Measurements from ENCODE around the gene IL21R. TPM values are rescaled to one million over a fixed set of nuclear protein-coding genes. Genes with fewer than 3 reads are reported as not detected.
"Not testable (repeated sequence)": the region's sequence is repeated elsewhere in the genome, so short reads cannot be mapped to it uniquely, and the experiment has no call there.

Gene IL21R
- total RNA-seq, 1 donor from 2014 or later, result 167 TPM

DNA sequence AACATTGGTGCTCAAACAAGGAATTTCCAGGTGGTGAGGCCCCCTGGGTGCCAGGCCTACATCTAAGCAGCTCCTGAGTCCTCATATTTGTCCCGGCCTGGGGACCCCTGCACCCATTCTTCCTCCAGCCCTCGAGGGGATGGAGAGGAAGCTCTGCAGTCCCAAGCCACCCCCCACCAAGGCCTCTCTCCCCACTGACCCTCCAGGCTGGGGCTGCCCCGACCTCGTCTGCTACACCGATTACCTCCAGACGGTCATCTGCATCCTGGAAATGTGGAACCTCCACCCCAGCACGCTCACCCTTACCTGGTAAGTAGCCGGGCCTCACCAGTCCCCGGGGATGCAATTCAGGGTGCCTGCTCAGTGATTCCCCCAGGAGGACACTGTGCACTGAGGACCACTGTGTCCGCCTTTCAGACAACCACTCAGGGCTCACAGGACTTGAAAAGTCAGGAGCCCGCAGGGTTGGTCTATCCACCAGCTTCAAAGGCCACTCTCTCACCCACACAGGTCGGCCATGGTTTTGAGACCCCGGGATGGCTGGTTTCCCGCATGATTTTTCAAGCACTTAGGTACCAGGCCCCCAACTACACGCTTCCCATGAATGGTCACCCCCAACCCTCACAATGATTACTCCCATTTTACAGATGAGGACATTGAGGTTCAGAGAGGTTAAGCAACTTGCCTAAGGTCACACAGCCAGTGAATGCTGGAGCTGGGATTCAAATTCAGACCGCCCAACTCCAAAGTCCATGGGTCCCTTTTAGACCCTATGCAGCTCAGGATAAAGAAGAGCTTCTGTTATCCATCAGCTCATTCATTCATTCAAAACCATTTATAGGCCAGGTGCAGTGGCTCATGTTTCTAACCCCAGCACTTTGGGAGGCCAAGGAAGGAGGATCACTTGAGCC lies 32.4 kb downstream of the IL21R start:
- POLR2A ChIA-PET, result interaction anchor here (2.9 to 11.7 kb wide), 3 partner anchors 12 to 32 kb away, joined by 11 to 360 read pairs (median 95); partner anchors contain the start of gene IL21R
- ATAC-seq (ENCODE audit: low read depth), result no peak
- Mint-ChIP-seq H3K36me3 (ENCODE audit: low read depth) (peaks cover 92% of the 10 kb centered on the region), H3K9me3 (no peaks in the 10 kb centered on the region), H3K27ac (peak overlapping the region; percentile 59), H3K4me3 (no peak overlapping the region), H3K27me3 (no peaks in the 10 kb centered on the region), H3K4me1 (peaks cover 47% of the 10 kb centered on the region)
- CTCF ChIA-PET, result no interaction called here
- intact Hi-C loops (cut with micrococcal nuclease), result no loop called here
- peak; percentile 13 for DNase-seq
- TF ChIP-seq, protein P1, sequence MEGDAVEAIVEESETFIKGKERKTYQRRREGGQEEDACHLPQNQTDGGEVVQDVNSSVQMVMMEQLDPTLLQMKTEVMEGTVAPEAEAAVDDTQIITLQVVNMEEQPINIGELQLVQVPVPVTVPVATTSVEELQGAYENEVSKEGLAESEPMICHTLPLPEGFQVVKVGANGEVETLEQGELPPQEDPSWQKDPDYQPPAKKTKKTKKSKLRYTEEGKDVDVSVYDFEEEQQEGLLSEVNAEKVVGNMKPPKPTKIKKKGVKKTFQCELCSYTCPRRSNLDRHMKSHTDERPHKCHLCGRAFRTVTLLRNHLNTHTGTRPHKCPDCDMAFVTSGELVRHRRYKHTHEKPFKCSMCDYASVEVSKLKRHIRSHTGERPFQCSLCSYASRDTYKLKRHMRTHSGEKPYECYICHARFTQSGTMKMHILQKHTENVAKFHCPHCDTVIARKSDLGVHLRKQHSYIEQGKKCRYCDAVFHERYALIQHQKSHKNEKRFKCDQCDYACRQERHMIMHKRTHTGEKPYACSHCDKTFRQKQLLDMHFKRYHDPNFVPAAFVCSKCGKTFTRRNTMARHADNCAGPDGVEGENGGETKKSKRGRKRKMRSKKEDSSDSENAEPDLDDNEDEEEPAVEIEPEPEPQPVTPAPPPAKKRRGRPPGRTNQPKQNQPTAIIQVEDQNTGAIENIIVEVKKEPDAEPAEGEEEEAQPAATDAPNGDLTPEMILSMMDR (IDR thresholded peaks at IDR 0.05), result no peak

DNA sequence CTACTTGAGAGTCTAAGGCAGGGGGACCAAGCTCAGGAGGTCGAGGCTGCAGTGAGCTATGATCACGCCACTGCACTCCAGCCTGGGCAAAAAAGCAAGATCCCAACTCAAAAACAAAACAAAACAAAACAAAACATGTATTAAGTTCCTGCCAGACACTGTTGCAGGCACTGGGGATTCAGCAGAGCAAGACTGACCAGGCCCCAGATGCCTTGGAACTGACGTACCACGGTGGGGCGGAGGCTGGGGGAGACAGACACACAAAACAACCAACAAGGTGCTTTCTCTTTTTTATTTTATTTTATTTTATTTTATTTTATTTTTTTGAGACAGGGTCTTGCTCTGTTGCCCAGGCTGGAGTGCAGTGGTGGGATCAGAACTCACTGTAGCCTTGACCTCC lies 33.2 kb downstream of the IL21R start:
- Mint-ChIP-seq H3K36me3 (ENCODE audit: low read depth) (peaks cover 94% of the 10 kb centered on the region), H3K4me1 (peaks cover 41% of the 10 kb centered on the region)
- H3K9me3 Mint-ChIP-seq; H3K27ac Mint-ChIP-seq; DNase-seq; CTCF ChIA-PET; ATAC-seq (ENCODE audit: low read depth); H3K27me3 Mint-ChIP-seq; intact Hi-C loops (cut with micrococcal nuclease); H3K4me3 Mint-ChIP-seq: not testable (repeated sequence)
- POLR2A ChIA-PET, result interaction anchor here (2.9 to 11.7 kb wide), 3 partner anchors 11 to 32 kb away, joined by 11 to 360 read pairs (median 95); partner anchors contain the start of gene IL21R

DNA sequence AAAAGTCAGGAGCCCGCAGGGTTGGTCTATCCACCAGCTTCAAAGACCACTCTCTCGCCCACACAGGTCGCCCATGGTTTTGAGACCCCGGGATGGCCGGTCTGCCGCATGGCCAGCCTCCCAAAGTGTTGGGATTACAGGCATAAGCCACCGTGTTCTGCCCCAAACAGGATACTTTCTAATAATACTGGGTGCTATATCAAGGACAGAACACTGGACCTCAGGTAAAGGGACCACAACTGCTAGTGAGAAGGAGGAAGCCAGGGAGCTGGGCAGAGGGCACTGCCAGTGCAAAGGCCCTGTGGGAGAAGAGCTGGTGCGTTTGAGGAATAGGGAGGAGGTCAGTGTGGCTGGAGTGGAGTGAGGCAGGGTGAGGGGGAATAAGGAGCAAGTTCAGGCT lies 34.1 kb downstream of the IL21R start:
- CTCF ChIA-PET, result no interaction called here
- Mint-ChIP-seq H3K36me3 (ENCODE audit: low read depth) (peaks cover 94% of the 10 kb centered on the region), H3K9me3 (no peaks in the 10 kb centered on the region), H3K4me3 (no peak overlapping the region), H3K27me3 (no peaks in the 10 kb centered on the region), H3K27ac (peak overlapping the region; percentile 46), H3K4me1 (peaks cover 32% of the 10 kb centered on the region)
- intact Hi-C loops (cut with micrococcal nuclease), result no loop called here
- TF ChIP-seq, protein P1 (IDR thresholded peaks at IDR 0.05), result no peak
- peak; percentile 6 for DNase-seq
- no peak for ATAC-seq (ENCODE audit: low read depth)
- POLR2A ChIA-PET, result interaction anchor here (0.7 to 11.7 kb wide), 5 partner anchors 9 to 118 kb away, joined by 3 to 360 read pairs (median 11); partner anchors contain the start of gene IL21R

DNA sequence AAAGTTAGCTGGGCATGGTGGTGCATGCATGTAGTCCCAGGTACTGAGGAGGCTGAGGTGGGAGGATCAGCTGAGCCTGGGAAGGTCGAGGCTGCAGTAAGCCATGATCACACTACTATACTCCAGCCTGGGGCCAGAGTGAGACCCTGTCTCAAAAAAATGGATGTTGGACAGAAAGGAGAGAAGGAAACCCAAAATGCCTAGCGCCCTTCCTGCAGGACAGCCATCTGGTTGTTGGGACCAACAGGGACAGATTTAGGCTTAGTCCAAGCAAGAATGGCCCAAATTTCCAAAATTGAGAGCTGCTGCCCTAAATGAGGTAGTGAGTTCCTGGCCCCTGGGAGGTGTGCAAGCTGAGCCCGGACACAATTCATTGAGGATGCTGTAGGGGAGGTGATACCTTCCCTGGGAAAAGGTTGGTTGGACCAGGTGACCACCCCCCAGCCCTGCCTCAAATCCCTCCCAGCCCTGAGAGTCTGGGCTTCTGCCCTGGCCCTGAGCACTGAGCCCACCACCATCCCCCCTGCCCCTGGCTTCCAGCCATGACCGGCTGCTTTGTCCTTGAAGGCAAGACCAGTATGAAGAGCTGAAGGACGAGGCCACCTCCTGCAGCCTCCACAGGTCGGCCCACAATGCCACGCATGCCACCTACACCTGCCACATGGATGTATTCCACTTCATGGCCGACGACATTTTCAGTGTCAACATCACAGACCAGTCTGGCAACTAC lies 35.1 kb downstream of the IL21R start:
- no peak overlapping the region for H3K27ac Mint-ChIP-seq

DNA sequence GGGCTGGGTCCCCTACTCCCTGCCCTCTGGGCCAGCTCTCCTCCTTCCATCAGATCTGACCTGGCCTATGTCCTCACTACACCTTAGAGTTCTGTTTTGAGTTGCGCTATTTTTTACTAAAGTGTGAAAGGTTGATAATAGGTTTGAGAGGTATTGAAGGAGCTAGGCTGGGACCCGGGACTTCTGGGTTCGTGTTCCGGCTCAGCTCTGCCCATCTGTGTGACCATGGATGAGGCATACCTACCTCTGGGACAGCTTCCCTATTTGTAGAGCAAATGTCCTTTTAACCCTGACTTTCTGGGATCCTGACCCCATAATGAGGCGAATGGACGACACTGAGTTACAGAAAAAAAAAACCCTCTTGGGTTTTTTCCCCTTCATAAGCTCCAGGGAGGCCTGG lies 36.0 kb downstream of the IL21R start:
- TF ChIP-seq, protein P1 (IDR thresholded peaks at IDR 0.05), result no peak
- ATAC-seq (ENCODE audit: low read depth) (no peak), DNase-seq (no peak)
- Mint-ChIP-seq H3K27ac (no peak overlapping the region), H3K4me1 (peaks cover 14% of the 10 kb centered on the region), H3K4me3 (no peak overlapping the region), H3K9me3 (no peaks in the 10 kb centered on the region), H3K27me3 (no peaks in the 10 kb centered on the region), H3K36me3 (ENCODE audit: low read depth) (peaks cover 97% of the 10 kb centered on the region)
- ChIA-PET CTCF (no interaction called here), POLR2A (interaction anchor here (0.6 to 3.0 kb wide), 4 partner anchors 11 to 101 kb away, joined by 3 to 12 read pairs (median 6); no protein-coding TSS in a partner anchor)
- intact Hi-C loops (cut with micrococcal nuclease), result no loop called here

More for the DNA sequence above, 35.1 kb downstream of the IL21R start:
- Mint-ChIP-seq H3K36me3 (ENCODE audit: low read depth) (peaks cover 96% of the 10 kb centered on the region), H3K9me3 (no peaks in the 10 kb centered on the region), H3K4me1 (peaks cover 22% of the 10 kb centered on the region), H3K4me3 (no peak overlapping the region), H3K27me3 (no peaks in the 10 kb centered on the region)
- ATAC-seq (ENCODE audit: low read depth) (no peak), DNase-seq (peak; percentile 12)
- POLR2A ChIA-PET, result interaction anchor here (0.6 to 3.0 kb wide), 6 partner anchors 10 to 1055 kb away, joined by 3 to 12 read pairs (median 3); partner anchors contain the start of gene CLN3
- CTCF ChIA-PET, result no interaction called here
- intact Hi-C loops (cut with micrococcal nuclease), result no loop called here
- TF ChIP-seq, protein P1 (IDR thresholded peaks at IDR 0.05), result no peak
